ENCODE results near the gene TUBGCP3. TPM values are rescaled to one million over a fixed set of nuclear protein-coding genes. Genes with fewer than 3 reads are reported as not detected.

The TUBGCP3 gene
- total RNA-seq, 1 donor from 2014 or later = 22.4 TPM

GRCh38 chr13:112510002-112510780, 77.8 kb downstream of the TUBGCP3 start:
- no peak overlapping the region for H3K4me3 ChIP-seq
- H3K27me3 ChIP-seq = no peaks in the 10 kb centered on the region
- TF ChIP-seq CTCF (IDR thresholded peaks at IDR 0.05) = peak in 2 of 3 experiments; percentile 40 to 47
- no peak overlapping the region for H3K27ac ChIP-seq
- H3K4me1 ChIP-seq = no peaks in the 10 kb centered on the region
- intact Hi-C loops (cut with DNase I) = loop anchor here (5.0 kb wide), 1 partner anchor 97 kb away; no protein-coding TSS in a partner anchor
- no peaks in the 10 kb centered on the region for H3K9me3 ChIP-seq
- DNase-seq (ENCODE audit: low spot score in 2 of 2) = no peak
- H3K36me3 ChIP-seq = peaks cover 24 to 45% of the 10 kb centered on the region in 2 donors

GRCh38 chr13:112509190-112509589, 78.8 kb downstream of the TUBGCP3 start:
- H3K4me1 ChIP-seq = no peaks in the 10 kb centered on the region
- no peak for DNase-seq (ENCODE audit: low spot score in 2 of 2)
- intact Hi-C loops (cut with DNase I) = no loop called here
- no peak overlapping the region for H3K4me3 ChIP-seq
- no peaks in the 10 kb centered on the region for H3K9me3 ChIP-seq
- H3K36me3 ChIP-seq = peaks cover 31 to 50% of the 10 kb centered on the region in 2 donors
- no peak overlapping the region for H3K27ac ChIP-seq
- H3K27me3 ChIP-seq = no peaks in the 10 kb centered on the region
- no peak for TF ChIP-seq CTCF (IDR thresholded peaks at IDR 0.05)

GRCh38 chr13:112506046-112506445, 81.9 kb downstream of the TUBGCP3 start:
- H3K36me3 ChIP-seq = peaks cover 54 to 64% of the 10 kb centered on the region in 2 donors

GRCh38 chr13:112496166-112496565, 91.8 kb downstream of the TUBGCP3 start:
- TF ChIP-seq CTCF (IDR thresholded peaks at IDR 0.05) = no peak
- Histone ChIP-seq H3K27me3 (no peaks in the 10 kb centered on the region), H3K9me3 (no peaks in the 10 kb centered on the region), H3K4me3 (no peak overlapping the region), H3K27ac (no peak overlapping the region), H3K4me1 (no peaks in the 10 kb centered on the region), H3K36me3 (peaks cover 26 to 41% of the 10 kb centered on the region in 2 donors)
- intact Hi-C loops (cut with DNase I) = no loop called here
- no peak for DNase-seq (ENCODE audit: low spot score in 2 of 2)

More at GRCh38 chr13:112506046-112506445, 81.9 kb downstream of the TUBGCP3 start:
- Histone ChIP-seq H3K4me3 (no peak overlapping the region), H3K27me3 (no peaks in the 10 kb centered on the region), H3K4me1 (no peaks in the 10 kb centered on the region), H3K27ac (no peak overlapping the region), H3K9me3 (no peaks in the 10 kb centered on the region)
- intact Hi-C loops (cut with DNase I) = no loop called here
- TF ChIP-seq CTCF (IDR thresholded peaks at IDR 0.05) = no peak
- no peak for DNase-seq (ENCODE audit: low spot score in 2 of 2)

GRCh38 chr13:112495465-112495864, 92.5 kb downstream of the TUBGCP3 start:
- H3K27ac ChIP-seq = no peak overlapping the region
- H3K4me1 ChIP-seq = no peaks in the 10 kb centered on the region
- intact Hi-C loops (cut with DNase I) = no loop called here
- DNase-seq (ENCODE audit: low spot score in 2 of 2) = no peak
- peaks cover 22 to 41% of the 10 kb centered on the region in 2 donors for H3K36me3 ChIP-seq
- TF ChIP-seq CTCF (IDR thresholded peaks at IDR 0.05) = no peak
- H3K9me3 ChIP-seq = no peaks in the 10 kb centered on the region
- H3K4me3 ChIP-seq = no peak overlapping the region
- no peaks in the 10 kb centered on the region for H3K27me3 ChIP-seq

Data from ascending aorta (tissue), 2 donors.